Testis (tissue), 3 donors: ENCODE data around the gene DYNLRB1. TPM values are rescaled to one million over a fixed set of nuclear protein-coding genes. Genes with fewer than 3 reads are reported as not detected.

Source experiments
- DNase-seq: peaks from one replicate; pipeline ENCODE4 v3.0.0-alpha.2; 2019
- H3K27ac ChIP-seq, 2 donors: fragments of 200-600 bp; sonication (generic); one replicate each; pipeline ENCODE4 v1.5.1; 2019
- H3K27me3 ChIP-seq: fragments of 200-600 bp; sonication (generic); one replicate; pipeline ENCODE4 v1.5.1; 2019
- H3K36me3 ChIP-seq: fragments of 200-600 bp; sonication (generic); one replicate; pipeline ENCODE4 v1.5.1; 2017; ENCODE audit warnings: low read depth; ENCODE audit errors: missing control alignments
- H3K4me1 ChIP-seq: fragments of 200-600 bp; sonication (generic); one replicate; pipeline ENCODE4 v1.5.1; 2019
- H3K4me3 ChIP-seq, 2 donors: fragments of 200-600 bp; sonication (generic); one replicate each; pipeline ENCODE4 v1.5.1; 2017 to 2019
- H3K9me3 ChIP-seq: fragments of 200-600 bp; sonication (generic); one replicate; pipeline ENCODE4 v1.5.1; 2017
- CTCF ChIP-seq, 3 experiments: fragments of 450-650 bp in 2 of 3; fragments of 200-600 bp in 1 of 3; sonication (generic) in 1 of 3; IDR thresholded peaks; one replicate each; pipeline ENCODE4 v1.5.1; 2016 to 2019; ENCODE audit warnings: antibody characterized with exemption in 3 of 3, mild to moderate bottlenecking in 2 of 3, moderate library complexity in 1 of 3
- POLR2A ChIP-seq: fragments of 450-650 bp; IDR thresholded peaks from one replicate; pipeline ENCODE4 v1.6.1; 2017; ENCODE audit warnings: antibody characterized with exemption, mild to moderate bottlenecking, moderate library complexity
- WGBS, 2 donors: methylation state at CpG; one replicate each; pipeline ENCODE4 v1.1.5; 2018; 5-methylcytosine and 5-hydroxymethylcytosine counted together
- intact Hi-C: fragments of 100-400 bp; cut with DNase I; formaldehyde crosslinking; loops from one replicate; pipeline ENCODE4 v1.15.1; 2023; ENCODE audit warnings: low total_unique reads
- polyA plus RNA-seq: library from polyadenylated mRNA; stranded (reverse); fragments of 350-450 nt; fragmentation: Illumina TruSeq; extraction: RNeasy Lipid Tissue Mini Kit (QIAGEN cat#74804); gene quantifications from one replicate; pipeline ENCODE4 v1.2.3, GENCODE V29; 2014; ENCODE audit warnings: low read depth, low replicate concordance; ENCODE audit not compliant: insufficient read depth
- total RNA-seq, 2 donors: library from RNA; depleted of rRNA; stranded (reverse); fragments of >200 nt; gene quantifications; one replicate each; pipeline ENCODE4 v1.2.3, GENCODE V29; 2016

The DYNLRB1 gene
- total and polyA plus RNA-seq, 3 donors from 2014 or later = 97.6 to 155 (median 128) TPM

- WGBS, 2 donors = 88 to 94% methylated on average over 5 of the region's 5 CpGs
- DNase-seq = no peak
- Histone ChIP-seq H3K9me3 (no peaks in the 10 kb centered on the region), H3K36me3 (no peaks in the 10 kb centered on the region), H3K4me3 (no peak overlapping the region), H3K27me3 (no peaks in the 10 kb centered on the region), H3K4me1 (no peaks in the 10 kb centered on the region), H3K27ac (no peak overlapping the region)
- intact Hi-C loops = no loop called here
- no peak for TF ChIP-seq POLR2A
- no peak for TF ChIP-seq CTCF (IDR thresholded peaks at IDR 0.05)
Observed at GRCh38 chr20:34571753-34572152, 55.5 kb downstream of the DYNLRB1 start.

- no peak for DNase-seq
- Histone ChIP-seq H3K9me3 (no peaks in the 10 kb centered on the region), H3K4me3 (no peak overlapping the region), H3K36me3 (no peaks in the 10 kb centered on the region), H3K27me3 (no peaks in the 10 kb centered on the region), H3K27ac (no peak overlapping the region), H3K4me1 (peaks cover 5% of the 10 kb centered on the region)
- TF ChIP-seq POLR2A = no peak
- no peak for TF ChIP-seq CTCF (IDR thresholded peaks at IDR 0.05)
- 93% methylated on average over 7 of the region's 7 CpGs for WGBS, 2 donors
- intact Hi-C loops = no loop called here
Observed at GRCh38 chr20:34573541-34574300, 57.5 kb downstream of the DYNLRB1 start.

- Histone ChIP-seq H3K36me3 (no peaks in the 10 kb centered on the region), H3K4me3 (no peak overlapping the region), H3K4me1 (peaks cover 8% of the 10 kb centered on the region), H3K27me3 (no peaks in the 10 kb centered on the region), H3K27ac (no peak overlapping the region), H3K9me3 (no peaks in the 10 kb centered on the region)
- TF ChIP-seq POLR2A (no peak), CTCF (IDR thresholded peaks at IDR 0.05) (no peak)
- 96 to 97% methylated on average over 5 of the region's 5 CpGs for WGBS, 2 donors
- intact Hi-C loops = no loop called here
- no peak for DNase-seq
Observed at GRCh38 chr20:34574426-34574825, 58.2 kb downstream of the DYNLRB1 start.

- 92 to 93% methylated on average over 6 of the region's 6 CpGs for WGBS, 2 donors
Observed at GRCh38 chr20:34574861-34575260, 58.6 kb downstream of the DYNLRB1 start.

More at GRCh38 chr20:34574861-34575260, 58.6 kb downstream of the DYNLRB1 start:
- Histone ChIP-seq H3K27ac (no peak overlapping the region), H3K27me3 (no peaks in the 10 kb centered on the region), H3K36me3 (no peaks in the 10 kb centered on the region), H3K4me1 (peaks cover 8% of the 10 kb centered on the region), H3K9me3 (no peaks in the 10 kb centered on the region), H3K4me3 (no peak overlapping the region)
- TF ChIP-seq POLR2A (no peak), CTCF (IDR thresholded peaks at IDR 0.05) (no peak)
- DNase-seq = no peak
- intact Hi-C loops = no loop called here
